GM11168 (cell line): ENCODE results near the gene AAR2.

Source experiments
- in situ Hi-C: fragments of 300-500 bp; cut with MboI; formaldehyde crosslinking; loops from one replicate; pipeline ENCODE4 v1.12.0; 2022; ENCODE audit warnings: low sequenced_read_pairs; ENCODE audit not compliant: unreplicated experiment

The AAR2 gene

DNA sequence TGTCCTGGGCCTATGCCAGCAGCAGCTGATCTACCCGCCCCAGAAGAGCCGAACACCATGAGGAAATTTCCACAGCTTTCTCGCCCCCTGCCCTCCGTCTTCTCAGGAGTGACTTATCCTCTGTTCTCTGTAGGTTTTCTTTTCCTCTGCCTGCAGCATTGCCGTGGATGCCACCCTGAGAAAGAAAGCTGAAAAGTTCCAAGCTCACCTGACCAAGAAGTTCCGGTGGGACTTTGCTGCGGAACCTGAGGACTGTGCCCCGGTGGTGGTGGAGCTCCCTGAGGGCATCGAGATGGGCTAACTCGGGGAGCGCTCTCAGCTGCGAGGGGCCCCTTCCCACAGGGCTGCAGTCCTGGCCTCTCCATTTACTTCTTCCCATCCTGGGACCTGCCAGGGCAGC is 19.2 kb downstream of the AAR2 start:
- in situ Hi-C loops: loop anchor here (25.0 kb wide), 1 partner anchor 432 kb away; no protein-coding TSS in a partner anchor

- in situ Hi-C loops: loop anchor here (25.0 kb wide), 1 partner anchor 428 kb away; no protein-coding TSS in a partner anchor
Measured at GRCh38 chr20:36259177-36260061, 23.1 kb downstream of the AAR2 start.

- in situ Hi-C loops: loop anchor here (25.0 kb wide), 1 partner anchor 427 kb away; no protein-coding TSS in a partner anchor
Measured at GRCh38 chr20:36260316-36260715, 24.0 kb downstream of the AAR2 start.

DNA sequence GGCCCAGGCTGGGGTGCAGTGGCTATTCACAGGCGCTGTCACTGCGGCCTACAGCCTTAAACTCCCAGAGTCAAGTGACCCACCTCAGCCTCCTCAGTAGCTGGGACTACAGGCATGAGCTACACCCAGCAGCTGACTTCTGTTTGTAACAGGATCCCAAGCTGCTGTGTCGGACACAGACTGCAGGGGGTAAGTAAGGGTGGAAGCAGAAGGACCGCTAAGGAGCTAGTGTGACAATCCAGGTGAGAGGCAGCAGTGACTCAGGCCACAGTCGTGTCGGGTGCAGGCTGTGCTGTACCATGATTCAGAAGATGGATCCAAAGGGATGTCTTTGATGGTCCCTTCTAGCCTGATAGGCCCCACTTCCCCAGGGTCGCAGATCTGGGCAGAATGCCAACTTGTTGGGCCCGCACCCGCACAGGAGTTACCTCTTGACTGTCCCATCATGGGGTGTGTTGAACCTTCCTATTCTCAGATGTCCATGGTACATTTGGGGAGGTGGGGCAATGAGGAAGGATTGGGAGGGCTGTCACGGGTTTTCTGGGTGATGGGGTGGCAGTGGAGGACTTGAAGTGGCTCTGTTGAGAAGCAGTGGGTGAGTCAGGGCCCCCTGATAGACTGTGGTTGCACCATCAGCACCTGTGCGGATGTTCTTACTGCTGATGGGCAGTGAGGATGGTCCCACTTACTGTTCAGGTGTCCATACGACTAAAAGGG is 25.3 kb downstream of the AAR2 start:
- in situ Hi-C loops: loop anchor here (25.0 kb wide), 1 partner anchor 426 kb away; no protein-coding TSS in a partner anchor

DNA sequence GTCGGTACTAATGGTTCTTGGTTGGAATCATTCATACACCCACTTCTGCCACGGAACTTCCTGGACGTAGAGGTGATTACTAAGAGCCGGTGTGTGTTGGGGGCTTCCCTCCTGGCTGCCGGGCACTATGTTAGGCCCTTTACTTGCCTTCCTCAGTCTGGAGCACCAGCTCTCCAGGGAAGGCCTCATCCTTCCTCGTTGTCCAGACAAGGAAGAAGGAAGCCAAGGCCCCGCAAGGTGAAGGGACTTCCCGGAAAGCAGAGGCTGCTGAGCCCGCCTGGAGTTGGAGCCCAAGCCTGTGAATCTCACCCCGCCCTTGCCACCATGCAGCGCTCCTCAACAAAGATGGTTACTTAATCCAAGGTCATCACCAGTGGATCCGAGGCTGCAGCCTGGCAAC is 26.2 kb downstream of the AAR2 start:
- in situ Hi-C loops: loop anchor here (25.0 kb wide), 1 partner anchor 425 kb away; no protein-coding TSS in a partner anchor

- in situ Hi-C loops: loop anchor here (25.0 kb wide), 1 partner anchor 423 kb away; no protein-coding TSS in a partner anchor
Measured at GRCh38 chr20:36264426-36265246, 28.4 kb downstream of the AAR2 start.

DNA sequence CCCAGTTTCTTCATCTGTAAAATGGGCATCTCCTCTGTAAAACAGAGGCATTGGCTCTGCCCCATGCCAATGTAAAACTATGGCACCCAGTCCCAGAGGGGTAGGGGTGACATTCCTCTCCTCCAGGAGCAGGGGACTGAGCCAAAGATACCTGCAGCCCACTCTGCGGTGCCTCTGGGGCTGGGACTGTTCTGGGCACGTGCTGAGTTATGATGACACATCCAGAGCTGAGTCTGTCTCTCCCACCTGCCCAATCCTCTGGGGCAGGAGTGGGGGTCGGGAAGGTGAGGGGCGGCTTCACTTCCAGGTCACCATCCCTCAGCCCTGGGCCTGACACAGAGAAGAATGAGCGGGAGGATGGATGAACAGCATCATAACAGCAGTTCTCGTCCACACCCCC is 29.9 kb downstream of the AAR2 start:
- in situ Hi-C loops: loop anchor here (25.0 kb wide), 1 partner anchor 421 kb away; no protein-coding TSS in a partner anchor

DNA sequence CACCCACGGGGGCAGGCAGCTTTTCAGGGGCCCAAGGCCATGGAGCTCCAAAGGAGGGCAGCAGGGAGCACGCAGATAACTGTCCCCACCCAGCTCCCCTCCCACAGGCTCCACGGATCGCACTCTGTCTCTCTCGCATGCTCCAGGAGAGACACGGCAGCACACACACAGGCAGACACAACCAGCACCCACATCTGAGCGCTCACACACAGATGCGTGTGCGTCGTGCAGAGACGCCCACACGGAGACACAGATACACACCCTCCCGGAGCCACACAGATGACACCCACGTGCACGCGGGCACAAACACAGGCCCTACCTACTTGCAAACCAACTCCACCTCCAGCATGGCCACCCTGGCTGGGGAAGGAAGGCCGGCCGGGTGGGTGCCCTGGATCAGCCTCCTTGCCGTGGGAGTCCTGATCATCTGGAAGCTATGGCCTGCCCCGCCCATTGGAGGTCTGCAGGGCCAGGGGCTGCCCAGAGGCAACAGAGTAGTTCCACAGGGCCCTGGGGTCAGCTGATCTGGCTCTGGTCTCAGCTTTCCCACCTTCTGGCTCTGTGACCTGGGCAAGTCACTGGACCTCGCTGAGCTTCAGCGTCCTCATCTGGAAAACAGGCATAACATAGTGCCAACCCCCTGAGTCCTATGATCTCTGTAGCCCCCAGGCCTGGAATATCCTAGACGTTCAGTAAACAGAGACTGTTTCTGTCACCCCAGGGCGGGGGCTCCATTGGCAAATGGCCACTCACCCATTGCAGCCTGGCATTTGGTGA is 31.5 kb downstream of the AAR2 start:
- in situ Hi-C loops: loop anchor here (25.0 kb wide), 1 partner anchor 420 kb away; no protein-coding TSS in a partner anchor

GRCh38 chr20:36268440-36269342 is 32.4 kb downstream of the AAR2 start:
- in situ Hi-C loops: loop anchor here (25.0 kb wide), 1 partner anchor 419 kb away; no protein-coding TSS in a partner anchor

GRCh38 chr20:36269507-36269906 is 33.2 kb downstream of the AAR2 start:
- in situ Hi-C loops: loop anchor here (25.0 kb wide), 1 partner anchor 418 kb away; no protein-coding TSS in a partner anchor

- in situ Hi-C loops: loop anchor here (25.0 kb wide), 1 partner anchor 416 kb away; no protein-coding TSS in a partner anchor
Measured at GRCh38 chr20:36270744-36271638, 34.7 kb downstream of the AAR2 start.

DNA sequence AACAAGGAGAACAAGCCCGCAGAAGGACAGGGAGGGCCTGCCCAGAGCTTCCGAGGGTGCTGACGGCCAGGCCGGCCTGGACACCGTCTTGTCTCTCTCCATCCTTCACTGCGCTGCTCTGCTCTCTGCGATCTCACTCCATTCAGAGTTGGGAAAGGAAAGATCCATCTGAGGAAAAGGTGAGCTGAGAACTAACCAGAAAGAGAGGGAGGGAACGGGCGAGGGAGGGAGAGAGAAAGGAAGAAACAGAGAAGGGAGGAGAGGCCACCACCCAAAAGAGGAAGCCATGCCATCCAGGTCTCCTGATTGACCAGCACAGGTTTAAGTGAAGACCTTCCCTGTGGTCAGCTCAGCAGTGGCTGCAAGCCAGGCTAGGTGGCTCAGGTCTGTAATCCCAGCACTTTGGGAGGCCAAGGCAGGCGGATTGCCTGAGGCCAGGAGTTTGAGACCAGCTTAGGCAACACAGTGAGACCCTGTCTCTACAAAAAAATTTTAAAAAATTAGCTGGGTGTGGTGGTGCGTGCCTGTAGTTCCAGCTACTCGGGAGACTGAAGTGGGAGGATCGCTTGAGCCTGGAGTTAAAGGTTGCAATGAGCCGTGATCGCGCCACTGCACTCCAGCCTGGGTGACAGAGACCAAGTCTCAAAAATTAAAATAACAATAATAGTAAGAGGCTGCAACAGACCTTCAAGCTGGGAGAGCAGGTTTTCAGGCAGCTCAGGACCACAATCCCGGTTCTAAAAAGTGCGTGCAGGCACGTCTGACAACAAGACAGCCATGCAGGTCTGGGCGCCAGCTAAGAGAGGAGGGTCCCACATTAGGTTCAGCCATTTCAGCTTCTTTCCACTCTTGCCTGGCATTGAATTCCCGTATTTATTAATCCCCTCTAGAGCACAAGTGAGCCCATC is 35.6 kb downstream of the AAR2 start:
- in situ Hi-C loops: loop anchor here (25.0 kb wide), 1 partner anchor 415 kb away; no protein-coding TSS in a partner anchor

DNA sequence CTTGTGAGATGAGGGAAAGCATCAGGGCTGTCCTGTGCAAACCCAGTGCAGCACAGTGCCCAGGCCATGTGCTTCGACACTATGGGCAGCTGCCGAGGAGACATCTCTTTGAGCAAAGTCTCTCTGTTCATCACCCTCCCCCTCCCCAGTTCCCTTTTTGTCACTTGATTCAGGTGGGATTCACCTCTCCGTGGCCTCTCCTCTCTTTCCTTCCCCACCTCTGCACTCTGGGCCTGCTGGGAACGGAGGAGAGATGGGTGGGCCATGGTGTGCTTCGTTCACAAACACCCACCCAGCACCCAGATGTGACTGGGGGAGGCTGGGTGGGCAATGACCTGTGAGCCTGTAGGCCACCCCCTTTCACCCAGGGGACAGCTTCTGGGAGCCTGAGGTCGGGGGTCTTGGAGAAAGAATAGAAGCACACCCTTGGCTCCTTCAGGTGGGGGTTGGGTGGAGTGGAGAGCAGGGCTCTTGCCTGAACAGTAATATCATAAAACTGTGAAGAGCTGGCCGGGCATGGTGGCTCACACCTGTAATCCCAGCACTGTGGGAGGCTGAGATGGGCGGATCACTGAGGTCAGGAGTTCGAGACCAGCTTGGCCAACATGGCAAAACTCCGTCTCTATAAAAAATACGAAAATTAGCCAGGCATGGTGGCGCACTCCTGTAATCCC is 36.4 kb downstream of the AAR2 start:
- in situ Hi-C loops: loop anchor here (25.0 kb wide), 1 partner anchor 415 kb away; no protein-coding TSS in a partner anchor

GRCh38 chr20:36273414-36274180 is 37.3 kb downstream of the AAR2 start:
- in situ Hi-C loops: loop anchor here (25.0 kb wide), 1 partner anchor 414 kb away; no protein-coding TSS in a partner anchor
